Karpas-422 (cell line): ENCODE results near the gene RIPOR3. TPM values are rescaled to one million over a fixed set of nuclear protein-coding genes. Genes with fewer than 3 reads are reported as not detected.

ENCODE experiments used
- DNase-seq: peaks from one replicate; pipeline ENCODE4 v3.0.0-alpha.2; 2015
- H2AFZ ChIP-seq: fragments of 200-600 bp; sonication (generic); 2 replicates; pipeline ENCODE4 v1.6.1; 2014; ENCODE audit warnings: antibody characterized with exemption, low read length, mixed read lengths
- H3K27ac ChIP-seq: fragments of 200-600 bp; sonication (generic); 2 replicates; pipeline ENCODE4 v1.5.1; 2014; ENCODE audit warnings: mild to moderate bottlenecking, low read length, moderate library complexity
- H3K27me3 ChIP-seq: fragments of 200-600 bp; sonication (generic); 2 replicates; pipeline ENCODE4 v1.6.1; 2014; ENCODE audit warnings: low read length, mixed read lengths
- H3K36me3 ChIP-seq: fragments of 200-600 bp; sonication (generic); 2 replicates; pipeline ENCODE4 v1.6.1; 2014; ENCODE audit warnings: low read length, mixed read lengths; ENCODE audit not compliant: insufficient read depth
- H3K4me1 ChIP-seq: fragments of 200-600 bp; sonication (generic); 2 replicates; pipeline ENCODE4 v1.6.1; 2014; ENCODE audit warnings: mild to moderate bottlenecking, low read length, mixed read lengths
- H3K4me2 ChIP-seq: fragments of 200-600 bp; sonication (generic); 2 replicates; pipeline ENCODE4 v1.6.1; 2014; ENCODE audit warnings: low read length, low read depth, mild to moderate bottlenecking; ENCODE audit not compliant: poor library complexity, severe bottlenecking
- H3K4me3 ChIP-seq: fragments of 200-600 bp; sonication (generic); 2 replicates; pipeline ENCODE4 v1.5.1; 2014; ENCODE audit warnings: mild to moderate bottlenecking, antibody characterized with exemption, low read length, mixed read lengths
- H3K79me2 ChIP-seq: fragments of 200-600 bp; sonication (generic); 2 replicates; pipeline ENCODE4 v1.6.1; 2014; ENCODE audit warnings: mild to moderate bottlenecking, low read length, mixed read lengths
- H3K9ac ChIP-seq: fragments of 200-600 bp; sonication (generic); 2 replicates; pipeline ENCODE4 v1.6.0; 2014; ENCODE audit warnings: low read length
- H3K9me2 ChIP-seq: fragments of 200-600 bp; sonication (generic), shearing (Covaris generic); replicated peaks from 2 replicates; pipeline ENCODE4 v1.6.0; 2014; ENCODE audit warnings: mild to moderate bottlenecking, low read length, moderate library complexity; ENCODE audit not compliant: insufficient read depth
- H3K9me3 ChIP-seq: fragments of 300-700, 200-600 bp; sonication (generic); 2 replicates; pipeline ENCODE4 v1.6.1; 2014; ENCODE audit warnings: low read length, mixed read lengths
- H4K20me1 ChIP-seq: fragments of 200-600 bp; sonication (generic); 2 replicates; pipeline ENCODE4 v1.6.1; 2014; ENCODE audit warnings: mild to moderate bottlenecking, antibody characterized with exemption, low read length, low read depth; ENCODE audit not compliant: insufficient read depth
- total RNA-seq: library from RNA; depleted of rRNA; stranded (reverse); fragments of >200 nt; shearing (Covaris generic); gene quantifications from 2 replicates; pipeline ENCODE4 v1.2.3, GENCODE V29; 2014; ENCODE audit warnings: low replicate concordance

RIPOR3 gene
- total RNA-seq, 1 experiment from 2014 or later = not detected

DNA sequence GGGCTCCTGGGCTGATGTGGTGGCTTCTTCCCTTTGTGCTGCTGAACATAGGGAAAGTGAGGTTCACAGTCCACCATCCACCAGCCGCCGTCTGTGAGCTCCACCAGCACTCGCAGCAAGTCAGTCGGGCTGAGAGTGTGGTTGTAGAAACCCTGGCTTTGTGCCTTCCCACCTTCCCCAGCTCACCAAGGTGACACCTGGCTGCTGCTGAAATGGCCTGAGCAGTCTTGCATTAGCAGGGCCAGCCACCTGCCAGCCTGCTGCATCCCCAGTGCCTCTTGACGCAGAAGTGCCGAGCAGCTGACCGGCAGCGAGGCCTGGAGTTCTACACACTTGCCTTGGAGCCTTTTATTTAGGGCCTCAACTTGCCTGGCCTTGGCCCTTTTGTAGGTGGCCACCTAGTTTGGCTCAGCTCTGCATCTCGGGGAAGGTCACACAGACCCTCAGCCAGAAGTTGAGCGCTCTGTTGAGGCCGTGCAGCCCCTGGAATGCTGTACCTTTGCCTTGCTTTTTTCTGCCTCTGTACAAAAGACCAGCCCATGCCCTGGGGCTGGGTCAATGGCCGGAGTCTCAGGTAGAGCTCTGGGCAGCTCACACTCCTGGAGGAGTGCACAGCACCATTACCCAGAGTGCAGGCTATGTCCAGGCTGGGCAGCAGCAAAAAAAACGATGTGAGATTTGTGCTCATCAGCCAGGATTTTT lies 104.7 kb downstream of the RIPOR3 start:
- no peaks in the 10 kb centered on the region for H3K79me2 ChIP-seq
- H3K27me3 ChIP-seq = no peaks in the 10 kb centered on the region
- H3K9ac ChIP-seq = no peak overlapping the region
- H3K4me2 ChIP-seq = no peak overlapping the region
- no peaks in the 10 kb centered on the region for H3K36me3 ChIP-seq
- no peak for DNase-seq
- H3K4me1 ChIP-seq = no peaks in the 10 kb centered on the region; the same call in 1 of the 2 replicates
- no peaks in the 10 kb centered on the region for H3K9me3 ChIP-seq
- no peak overlapping the region for H3K27ac ChIP-seq
- H3K9me2 ChIP-seq = no peaks in the 10 kb centered on the region
- H4K20me1 ChIP-seq = 0 out of 2 replicates have a peak, but pooled peaks cover 3% of the 10 kb centered on the region
- no peak overlapping the region for H2AFZ ChIP-seq
- H3K4me3 ChIP-seq = no peak overlapping the region

GRCh38 chr20:50585678-50586077 lies 105.7 kb downstream of the RIPOR3 start:
- no peak overlapping the region for H3K4me2 ChIP-seq
- no peak overlapping the region for H3K9ac ChIP-seq
- no peaks in the 10 kb centered on the region for H3K36me3 ChIP-seq
- no peaks in the 10 kb centered on the region for H3K9me3 ChIP-seq
- no peak overlapping the region for H3K4me3 ChIP-seq
- no peak for DNase-seq
- H4K20me1 ChIP-seq = 0 out of 2 replicates have a peak, but pooled peaks cover 3% of the 10 kb centered on the region
- no peaks in the 10 kb centered on the region; the same call in 1 of the 2 replicates for H3K4me1 ChIP-seq
- no peaks in the 10 kb centered on the region for H3K27me3 ChIP-seq
- H3K27ac ChIP-seq = no peak overlapping the region
- no peaks in the 10 kb centered on the region for H3K79me2 ChIP-seq
- H2AFZ ChIP-seq = no peak overlapping the region
- H3K9me2 ChIP-seq = no peaks in the 10 kb centered on the region

GRCh38 chr20:50585214-50585613 lies 106.1 kb downstream of the RIPOR3 start:
- Histone ChIP-seq H3K79me2 (no peaks in the 10 kb centered on the region), H3K9me2 (no peaks in the 10 kb centered on the region), H3K9me3 (no peaks in the 10 kb centered on the region), H2AFZ (no peak overlapping the region), H4K20me1 (0 out of 2 replicates have a peak, but pooled peaks cover 3% of the 10 kb centered on the region), H3K4me2 (no peak overlapping the region), H3K9ac (no peak overlapping the region), H3K27ac (no peak overlapping the region), H3K27me3 (no peaks in the 10 kb centered on the region), H3K36me3 (no peaks in the 10 kb centered on the region), H3K4me1 (no peaks in the 10 kb centered on the region; the same call in 1 of the 2 replicates), H3K4me3 (no peak overlapping the region)
- DNase-seq = no peak

DNA sequence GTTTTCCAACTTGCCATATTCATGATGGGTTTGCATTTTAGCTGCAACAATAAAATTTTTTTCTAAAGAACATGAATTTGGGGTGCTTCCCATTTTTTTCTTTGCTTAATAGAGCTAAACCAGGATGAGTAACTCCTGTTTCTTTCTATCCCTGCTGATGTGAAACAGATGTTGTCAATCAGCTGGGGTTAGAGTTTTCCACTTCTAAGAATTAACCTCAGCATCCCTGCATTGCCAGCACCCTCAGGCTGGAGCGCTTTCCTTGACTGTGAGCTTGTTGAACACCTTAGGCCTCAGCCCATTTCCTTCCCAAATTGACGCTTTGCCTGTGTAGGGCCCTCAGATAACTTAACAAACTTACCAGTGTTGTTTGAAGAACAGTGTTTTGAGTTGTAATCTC lies 106.7 kb downstream of the RIPOR3 start:
- no peaks in the 10 kb centered on the region for H3K9me2 ChIP-seq
- no peaks in the 10 kb centered on the region for H3K27me3 ChIP-seq
- H3K4me2 ChIP-seq = no peak overlapping the region
- H3K27ac ChIP-seq = no peak overlapping the region
- H3K9ac ChIP-seq = no peak overlapping the region
- no peaks in the 10 kb centered on the region for H3K79me2 ChIP-seq
- H3K4me1 ChIP-seq = no peaks in the 10 kb centered on the region; the same call in 1 of the 2 replicates
- H3K9me3 ChIP-seq = no peaks in the 10 kb centered on the region
- peaks cover 1% of the 10 kb centered on the region for H3K36me3 ChIP-seq
- H4K20me1 ChIP-seq = 0 out of 2 replicates have a peak, but pooled peaks cover 3% of the 10 kb centered on the region
- H2AFZ ChIP-seq = no peak overlapping the region
- H3K4me3 ChIP-seq = no peak overlapping the region
- no peak for DNase-seq

GRCh38 chr20:50583442-50584150 lies 107.7 kb downstream of the RIPOR3 start:
- Histone ChIP-seq H3K9me2 (no peaks in the 10 kb centered on the region), H3K4me1 (no peaks in the 10 kb centered on the region; the same call in 1 of the 2 replicates), H3K27me3 (no peaks in the 10 kb centered on the region), H3K4me2 (no peak overlapping the region), H2AFZ (no peak overlapping the region), H4K20me1 (0 out of 2 replicates have a peak, but pooled peaks cover 3% of the 10 kb centered on the region), H3K9me3 (no peaks in the 10 kb centered on the region), H3K9ac (no peak overlapping the region), H3K79me2 (no peaks in the 10 kb centered on the region), H3K4me3 (no peak overlapping the region), H3K27ac (no peak overlapping the region), H3K36me3 (peaks cover 3% of the 10 kb centered on the region)
- no peak for DNase-seq

GRCh38 chr20:50582591-50583234 lies 108.6 kb downstream of the RIPOR3 start:
- H3K27me3 ChIP-seq = no peaks in the 10 kb centered on the region
- no peaks in the 10 kb centered on the region for H3K9me3 ChIP-seq
- H3K4me3 ChIP-seq = no peak overlapping the region
- H3K9ac ChIP-seq = no peak overlapping the region
- DNase-seq = no peak
- no peaks in the 10 kb centered on the region for H3K79me2 ChIP-seq
- H3K36me3 ChIP-seq = peaks cover 3% of the 10 kb centered on the region
- H3K9me2 ChIP-seq = no peaks in the 10 kb centered on the region
- H3K4me1 ChIP-seq = no peaks in the 10 kb centered on the region; the same call in 1 of the 2 replicates
- H4K20me1 ChIP-seq = 0 out of 2 replicates have a peak, but pooled peaks cover 3% of the 10 kb centered on the region
- H2AFZ ChIP-seq = no peak overlapping the region
- H3K27ac ChIP-seq = no peak overlapping the region
- H3K4me2 ChIP-seq = no peak overlapping the region

DNA sequence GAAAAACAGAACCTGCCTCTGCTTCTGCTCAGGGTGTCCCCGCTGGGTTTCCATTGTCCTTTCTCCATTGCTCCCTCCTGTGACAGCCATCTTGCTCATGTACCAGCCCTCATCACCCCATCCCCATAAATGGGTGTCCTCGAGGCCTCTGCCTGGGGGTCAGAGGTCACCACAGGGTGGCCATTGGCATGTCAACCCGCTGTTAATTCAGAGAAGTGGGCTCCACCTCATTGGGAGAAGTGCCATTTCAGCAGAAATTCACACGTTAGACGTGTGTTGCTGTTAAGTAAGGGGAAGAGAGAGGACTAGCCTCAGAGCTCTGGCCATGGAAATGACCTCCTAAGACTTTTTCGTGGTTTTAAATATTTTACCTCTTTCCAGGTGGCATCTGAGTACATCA lies 109.2 kb downstream of the RIPOR3 start:
- Histone ChIP-seq H3K9me2 (no peaks in the 10 kb centered on the region), H3K27ac (no peak overlapping the region)

More for the DNA sequence above, 109.2 kb downstream of the RIPOR3 start:
- Histone ChIP-seq H3K9me3 (no peaks in the 10 kb centered on the region), H2AFZ (no peak overlapping the region), H3K4me2 (no peak overlapping the region), H3K9ac (no peak overlapping the region), H3K36me3 (peaks cover 3% of the 10 kb centered on the region), H3K27me3 (no peaks in the 10 kb centered on the region), H4K20me1 (0 out of 2 replicates have a peak, but pooled peaks cover 3% of the 10 kb centered on the region), H3K4me3 (no peak overlapping the region), H3K79me2 (no peaks in the 10 kb centered on the region), H3K4me1 (no peaks in the 10 kb centered on the region; the same call in 1 of the 2 replicates)
- no peak for DNase-seq
